H9 (cell line): ENCODE data around the gene ZER1. TPM values are rescaled to one million over a fixed set of nuclear protein-coding genes. Genes with fewer than 3 reads are reported as not detected.

Source experiments
- DNase-seq: peaks from one replicate; pipeline ENCODE4 v3.0.0-alpha.2; 2017
- H2AFZ ChIP-seq: one replicate; pipeline ENCODE4 v1.6.1; 2013; ENCODE audit warnings: mild to moderate bottlenecking, low read length, control low read depth, moderate library complexity
- H2AK5ac ChIP-seq: 2 replicates; pipeline ENCODE4 v1.6.1; 2013; ENCODE audit warnings: low read length, control low read depth, mixed read lengths; ENCODE audit not compliant: insufficient read length
- H2BK120ac ChIP-seq: one replicate; pipeline ENCODE4 v1.6.1; 2013; ENCODE audit warnings: low read depth, mild to moderate bottlenecking, low read length, control low read depth, inconsistent platforms; ENCODE audit not compliant: poor library complexity, severe bottlenecking
- H2BK12ac ChIP-seq: 2 replicates; pipeline ENCODE4 v1.6.1; 2013; ENCODE audit warnings: low read length, control low read depth, mixed read lengths, low read depth; ENCODE audit not compliant: insufficient read length
- H2BK15ac ChIP-seq: 2 replicates; pipeline ENCODE4 v1.6.1; 2013; ENCODE audit warnings: low read depth, low read length, control low read depth
- H2BK20ac ChIP-seq: one replicate; pipeline ENCODE4 v1.6.1; 2013; ENCODE audit warnings: low read depth, mild to moderate bottlenecking, low read length, control low read depth, inconsistent platforms; ENCODE audit not compliant: poor library complexity, severe bottlenecking
- H2BK5ac ChIP-seq: 2 replicates; pipeline ENCODE4 v1.6.1; 2013; ENCODE audit warnings: low read length, control low read depth, mixed read lengths; ENCODE audit not compliant: insufficient read length
- H3K14ac ChIP-seq: 2 replicates; pipeline ENCODE4 v1.6.1; 2013; ENCODE audit warnings: low read length, control low read depth; ENCODE audit not compliant: insufficient read depth
- H3K18ac ChIP-seq: 2 replicates; pipeline ENCODE4 v1.6.1; 2013; ENCODE audit warnings: low read depth, mild to moderate bottlenecking, mixed read lengths, low read length, control low read depth; ENCODE audit not compliant: insufficient read length
- H3K23ac ChIP-seq: 2 replicates; pipeline ENCODE4 v1.6.1; 2013; ENCODE audit warnings: low read length, control low read depth, mixed read lengths, low read depth; ENCODE audit not compliant: insufficient read length
- H3K23me2 ChIP-seq: 2 replicates; pipeline ENCODE4 v1.6.1; 2013; ENCODE audit warnings: low read depth, mild to moderate bottlenecking, mixed read lengths, low read length, control low read depth; ENCODE audit not compliant: insufficient read length, poor library complexity, severe bottlenecking
- H3K27ac ChIP-seq: 2 replicates; pipeline ENCODE4 v1.5.1; 2013; ENCODE audit warnings: low read length, control low read depth, mixed read lengths, low read depth; ENCODE audit not compliant: insufficient read length
- H3K27me3 ChIP-seq: 2 replicates; pipeline ENCODE4 v1.6.1; 2013; ENCODE audit warnings: low read length, control low read depth, inconsistent platforms; ENCODE audit not compliant: insufficient read depth
- H3K4ac ChIP-seq: 2 replicates; pipeline ENCODE4 v1.6.1; 2013; ENCODE audit warnings: low read depth, mild to moderate bottlenecking, control low read depth, inconsistent platforms, low read length, moderate library complexity
- H3K4me1 ChIP-seq: 2 replicates; pipeline ENCODE4 v1.6.1; 2013; ENCODE audit warnings: low read length, control low read depth, inconsistent platforms; ENCODE audit not compliant: insufficient read depth
- H3K4me2 ChIP-seq: 2 replicates; pipeline ENCODE4 v1.6.1; 2013; ENCODE audit warnings: low read length, control low read depth, mixed read lengths; ENCODE audit not compliant: insufficient read length, insufficient read depth
- H3K56ac ChIP-seq: 2 replicates; pipeline ENCODE4 v1.6.1; 2013; ENCODE audit warnings: low read depth, mild to moderate bottlenecking, mixed read lengths, low read length, control low read depth; ENCODE audit not compliant: insufficient read length
- H3K79me1 ChIP-seq: 2 replicates; pipeline ENCODE4 v1.6.1; 2013; ENCODE audit warnings: low read depth, mild to moderate bottlenecking, moderate library complexity, low read length, control low read depth, inconsistent platforms; ENCODE audit not compliant: insufficient read depth, poor library complexity, severe bottlenecking
- H3K79me2 ChIP-seq: 2 replicates; pipeline ENCODE4 v1.6.1; 2013; ENCODE audit warnings: low read length, control low read depth, inconsistent platforms; ENCODE audit not compliant: insufficient read depth
- H3K9ac ChIP-seq: 2 replicates; pipeline ENCODE4 v1.6.1; 2013; ENCODE audit warnings: low read length, control low read depth, mixed read lengths; ENCODE audit not compliant: insufficient read length; ENCODE audit errors: extremely low read depth
- H3K9me3 ChIP-seq: one replicate; pipeline ENCODE4 v1.6.1; 2013; ENCODE audit warnings: low read depth, low read length, inconsistent platforms; ENCODE audit not compliant: control insufficient read depth
- H3T11ph ChIP-seq: one replicate; pipeline ENCODE4 v1.6.1; 2013; ENCODE audit warnings: mild to moderate bottlenecking, low read length, control low read depth, inconsistent platforms
- H4K20me1 ChIP-seq: one replicate; pipeline ENCODE4 v1.6.1; 2013; ENCODE audit not compliant: control insufficient read depth, insufficient read length, insufficient read depth
- H4K5ac ChIP-seq: 2 replicates; pipeline ENCODE4 v1.6.1; 2013; ENCODE audit warnings: low read depth, mild to moderate bottlenecking, mixed read lengths, low read length, control low read depth; ENCODE audit not compliant: insufficient read length
- H4K8ac ChIP-seq: replicated peaks from 2 replicates; pipeline ENCODE4 v1.6.1; 2013; ENCODE audit warnings: low read length, control low read depth, mixed read lengths, low read depth; ENCODE audit not compliant: insufficient read length
- H4K91ac ChIP-seq: 2 replicates; pipeline ENCODE4 v1.6.1; 2013; ENCODE audit warnings: low read depth, mild to moderate bottlenecking, moderate library complexity, mixed read lengths, low read length, control low read depth; ENCODE audit not compliant: insufficient read length
- H3K27ac Mint-ChIP-seq, 3 experiments: 2 replicates in 2 of 3; 3 replicates in 1 of 3; pipeline ENCODE4 v1.8.0; 2020 to 2021; ENCODE audit warnings: mixed read lengths in 3 of 3, mild to moderate bottlenecking in 1 of 3, moderate library complexity in 1 of 3
- H3K27me3 Mint-ChIP-seq: 2 replicates; pipeline ENCODE4 v1.8.0; 2021; ENCODE audit warnings: low read depth, mild to moderate bottlenecking, moderate library complexity, mixed read lengths
- H3K36me3 Mint-ChIP-seq, 3 experiments: 2 replicates in 2 of 3; 3 replicates in 1 of 3; pipeline ENCODE4 v1.8.0; 2020 to 2021; ENCODE audit warnings: low read depth in 3 of 3, mixed read lengths in 3 of 3; ENCODE audit not compliant: insufficient read depth in 1 of 3
- H3K4me1 Mint-ChIP-seq, 2 experiments: 2 replicates each; pipeline ENCODE4 v1.8.0; 2020; ENCODE audit warnings: mixed read lengths in 2 of 2
- H3K4me3 Mint-ChIP-seq, 2 experiments: 2 replicates in 1 of 2; 3 replicates in 1 of 2; pipeline ENCODE4 v1.8.0; 2020 to 2021; ENCODE audit warnings: mild to moderate bottlenecking in 2 of 2, mixed read lengths in 2 of 2, moderate library complexity in 1 of 2
- H3K9me3 Mint-ChIP-seq, 2 experiments: 2 replicates in 1 of 2; 3 replicates in 1 of 2; pipeline ENCODE4 v1.8.0; 2020; ENCODE audit warnings: mild to moderate bottlenecking in 2 of 2, mixed read lengths in 2 of 2, moderate library complexity in 1 of 2
- CTCF ChIP-seq: fragments of 200-600 bp; sonication (generic); conservative IDR thresholded peaks from 3 replicates; pipeline ENCODE4 v1.8.0; 2021; ENCODE audit warnings: antibody characterized with exemption, mild to moderate bottlenecking
- WGBS: extraction: QIAGEN DNeasy Blood & Tissue Kit; methylation state at CpG from one replicate; pipeline ENCODE4 v1.1.7; 2013; ENCODE audit warnings: missing lambda C conversion rate, low lambda C conversion rate, mixed read lengths; ENCODE audit not compliant: insufficient read length; ENCODE audit errors: extremely low coverage; 5-methylcytosine and 5-hydroxymethylcytosine counted together
- total RNA-seq: library from RNA; stranded (reverse); gene quantifications from 2 replicates; pipeline ENCODE4 v1.2.1, GENCODE V29; 2021

ZER1 gene
- total RNA-seq, 1 experiment from 2014 or later = 24.2 TPM

- no peak within 1 kb of the TSS for H2BK120ac ChIP-seq
- H3K27ac ChIP-seq = no peak within 1 kb of the TSS
- no peaks in the 10 kb centered on the region for H3K9me3 ChIP-seq
- no peak within 1 kb of the TSS for H2BK20ac ChIP-seq
- no peak within 1 kb of the TSS for H2AK5ac ChIP-seq
- H4K8ac ChIP-seq = no peak within 1 kb of the TSS
- no peak within 1 kb of the TSS for H3K18ac ChIP-seq
- no peak within 1 kb of the TSS for H2BK5ac ChIP-seq
- H3K4me2 ChIP-seq = peak within 1 kb of the TSS; percentile 88
- no peak within 1 kb of the TSS for H2BK12ac ChIP-seq
- H3K9ac ChIP-seq = peak within 1 kb of the TSS; percentile 46
- no peak within 1 kb of the TSS for H4K91ac ChIP-seq
- no peak within 1 kb of the TSS for H2BK15ac ChIP-seq
- WGBS = no CpG with 5 or more reads among the region's 64 CpGs
- peaks cover 5 to 6% of the 10 kb centered on the region in 2 experiments; a peak in 3 of 4 replicates for H3K4me1 Mint-ChIP-seq
- no peak within 1 kb of the TSS for H2AFZ ChIP-seq
- H3T11ph ChIP-seq = no peak within 1 kb of the TSS
- H3K4me1 ChIP-seq = no peaks in the 10 kb centered on the region
- DNase-seq = peak; percentile 94
- H4K5ac ChIP-seq = no peak within 1 kb of the TSS
- no peak within 1 kb of the TSS for H3K4ac ChIP-seq
- peak within 1 kb of the TSS; percentile 70 for H3K14ac ChIP-seq
- peaks cover 2 to 10% (median 6%) of the 10 kb centered on the region in 3 experiments; a peak in 5 of 7 replicates for H3K36me3 Mint-ChIP-seq
- no peak within 1 kb of the TSS for H3K23ac ChIP-seq
- no peaks in the 10 kb centered on the region for H3K27me3 ChIP-seq
- H3K4me3 Mint-ChIP-seq = peak within 1 kb of the TSS; percentile 87 to 96
- peaks cover 5% of the 10 kb centered on the region for H3K23me2 ChIP-seq
- peak within 1 kb of the TSS; percentile 73 to 84 (median 74); a peak in 4 of 7 replicates for H3K27ac Mint-ChIP-seq
- H3K9me3 Mint-ChIP-seq = peaks cover 0 to 4% of the 10 kb centered on the region in 2 experiments; a peak in 3 of 5 replicates
- no peak within 1 kb of the TSS for H3K56ac ChIP-seq
- no peaks in the 10 kb centered on the region for H4K20me1 ChIP-seq
- TF ChIP-seq CTCF = no peak
- H3K79me2 ChIP-seq = no peaks in the 10 kb centered on the region
- peaks cover 4% of the 10 kb centered on the region for H3K79me1 ChIP-seq
- no peaks in the 10 kb centered on the region; the same call in 1 of the 2 replicates for H3K27me3 Mint-ChIP-seq
Measured at GRCh38 chr9:128786681-128787601, 15.2 kb upstream of the ZER1 start, which contains the start of gene TBC1D13. Gene TBC1D13, plus strand, starts transcription at chr9:128787253. Its CDS starts 101 bp downstream, at chr9:128787354.
